Liver (tissue), 9 donors: ENCODE data around the gene DNAJA2. TPM values are rescaled to one million over a fixed set of nuclear protein-coding genes. Genes with fewer than 3 reads are reported as not detected.

Source experiments
- DNase-seq: peaks from one replicate; pipeline ENCODE4 v3.0.0-alpha.2; 2017; ENCODE audit warnings: low spot score
- H3K27ac ChIP-seq, 2 donors: one replicate each; pipeline ENCODE4 v1.7.0; 2013; ENCODE audit warnings: inconsistent platforms in 2 of 2, low read length in 2 of 2, control low read depth in 1 of 2, low read depth in 1 of 2, mild to moderate bottlenecking in 1 of 2
- H3K27me3 ChIP-seq, 4 donors: one replicate each; pipeline versions ENCODE4 v1.6.1 to v1.7.0; 2013; ENCODE audit warnings: low read length in 3 of 4, inconsistent platforms in 1 of 4, mild to moderate bottlenecking in 1 of 4, moderate library complexity in 1 of 4; ENCODE audit not compliant: control insufficient read depth in 4 of 4, insufficient read depth in 4 of 4
- H3K36me3 ChIP-seq, 4 donors: one replicate each; pipeline versions ENCODE4 v1.6.1 to v1.7.0; 2013; ENCODE audit warnings: low read length in 3 of 4, mild to moderate bottlenecking in 3 of 4, low read depth in 1 of 4, moderate library complexity in 1 of 4; ENCODE audit not compliant: control insufficient read depth in 4 of 4, insufficient read depth in 3 of 4
- H3K4me1 ChIP-seq, 4 donors: one replicate each; pipeline versions ENCODE4 v1.6.1 to v1.7.0; 2013; ENCODE audit warnings: low read length in 3 of 4, mild to moderate bottlenecking in 3 of 4, moderate library complexity in 1 of 4; ENCODE audit not compliant: control insufficient read depth in 4 of 4, insufficient read depth in 4 of 4
- H3K4me3 ChIP-seq, 3 donors: one replicate each; pipeline versions ENCODE4 v1.6.1 to v1.7.0; 2013; ENCODE audit warnings: low read length in 3 of 3, control low read depth in 1 of 3, low read depth in 1 of 3, mild to moderate bottlenecking in 1 of 3
- H3K9ac ChIP-seq, 2 donors: one replicate each; pipeline ENCODE4 v1.7.0; 2013; ENCODE audit warnings: low read length in 2 of 2, mild to moderate bottlenecking in 2 of 2, moderate library complexity in 2 of 2, control low read depth in 1 of 2, low read depth in 1 of 2
- H3K9me3 ChIP-seq, 4 donors: one replicate each; pipeline versions ENCODE4 v1.6.1 to v1.7.0; 2013; ENCODE audit warnings: low read length in 3 of 4; ENCODE audit not compliant: control insufficient read depth in 4 of 4
- EGR1 ChIP-seq, 2 donors: IDR thresholded peaks; 2 replicates each; pipeline ENCODE4 v1.6.1; 2016 to 2018; ENCODE audit warnings: antibody characterized with exemption in 2 of 2, low read depth in 2 of 2
- FOXA1 ChIP-seq: IDR thresholded peaks from 2 replicates; pipeline ENCODE4 v1.6.1; 2016; ENCODE audit warnings: antibody characterized with exemption
- FOXA2 ChIP-seq: IDR thresholded peaks from 2 replicates; pipeline ENCODE4 v1.6.1; 2016; ENCODE audit warnings: antibody characterized with exemption
- GABPA ChIP-seq, 2 donors: IDR thresholded peaks in 1 of 2; conservative IDR thresholded peaks in 1 of 2; 2 replicates each; pipeline ENCODE4 v1.6.1; 2016; ENCODE audit warnings: antibody characterized with exemption in 2 of 2, mild to moderate bottlenecking in 1 of 2, moderate library complexity in 1 of 2
- HNF4A ChIP-seq, 2 donors: conservative IDR thresholded peaks; 2 replicates each; pipeline ENCODE4 v1.6.1; 2016; ENCODE audit warnings: antibody characterized with exemption in 2 of 2, mild to moderate bottlenecking in 2 of 2
- HNF4G ChIP-seq: IDR thresholded peaks from 2 replicates; pipeline ENCODE4 v1.6.1; 2016; ENCODE audit warnings: antibody characterized with exemption
- JUND ChIP-seq, 2 donors: IDR thresholded peaks; 2 replicates each; pipeline ENCODE4 v1.6.1; 2016; ENCODE audit warnings: antibody characterized with exemption in 2 of 2
- NR2F2 ChIP-seq: IDR thresholded peaks from 2 replicates; pipeline ENCODE4 v1.6.1; 2016; ENCODE audit warnings: antibody characterized with exemption
- RAD21 ChIP-seq, 2 donors: IDR thresholded peaks; 2 replicates each; pipeline ENCODE4 v1.6.1; 2016; ENCODE audit warnings: antibody characterized with exemption in 2 of 2, mild to moderate bottlenecking in 2 of 2
- RXRA ChIP-seq, 2 donors: IDR thresholded peaks; 2 replicates each; pipeline ENCODE4 v1.6.1; 2017 to 2018; ENCODE audit warnings: antibody characterized with exemption in 2 of 2, mild to moderate bottlenecking in 1 of 2
- SP1 ChIP-seq: IDR thresholded peaks from 2 replicates; pipeline ENCODE4 v1.6.1; 2018; ENCODE audit warnings: antibody characterized with exemption, mild to moderate bottlenecking
- TAF1 ChIP-seq: conservative IDR thresholded peaks from 2 replicates; pipeline ENCODE4 v1.6.1; 2016; ENCODE audit warnings: antibody characterized with exemption, mild to moderate bottlenecking
- YY1 ChIP-seq: IDR thresholded peaks from 2 replicates; pipeline ENCODE4 v1.6.1; 2016; ENCODE audit warnings: antibody characterized with exemption, mild to moderate bottlenecking
- WGBS: extraction: QIAGEN DNeasy Blood & Tissue Kit; methylation state at CpG from one replicate; pipeline ENCODE4 v1.1.7; 2013; 5-methylcytosine and 5-hydroxymethylcytosine counted together
- polyA plus RNA-seq, 2 donors: library from polyadenylated mRNA; stranded (reverse) in 1 of 2; unstranded in 1 of 2; fragments of 200-250 nt in 1 of 2; fragments of >200 nt in 1 of 2; fragmentation: Nextera tagmentation in 1 of 2; extraction: Ambion mirVana in 1 of 2; gene quantifications; one replicate each; pipeline versions ENCODE4 v1.2.1 to v1.2.3, GENCODE V29; 2013 to 2015
- total RNA-seq, 2 donors: library from RNA; depleted of rRNA; stranded (reverse); fragments of >200 nt; gene quantifications; one replicate each; pipeline ENCODE4 v1.2.3, GENCODE V29; 2014
- TF ChIP-seq, protein P1 (sequence below): IDR thresholded peaks from 2 replicates; pipeline ENCODE4 v1.6.1; 2016; ENCODE audit warnings: antibody characterized with exemption, mild to moderate bottlenecking
- TF ChIP-seq, protein P2 (sequence below): IDR thresholded peaks from 2 replicates; pipeline ENCODE4 v1.6.1; 2016; ENCODE audit warnings: antibody characterized with exemption
- TF ChIP-seq, protein P3 (sequence below): IDR thresholded peaks from 2 replicates; pipeline ENCODE4 v1.6.1; 2016; ENCODE audit warnings: antibody characterized with exemption
- TF ChIP-seq, protein P4 (sequence below): IDR thresholded peaks from 2 replicates; pipeline ENCODE4 v1.6.1; 2016; ENCODE audit warnings: antibody characterized with exemption
- TF ChIP-seq, protein P5 (sequence below): fragments of 150-350 bp; IDR thresholded peaks from 2 replicates; pipeline ENCODE4 v1.5.1; 2017; ENCODE audit warnings: improper control_type of control experiment, low read depth, low read length; ENCODE audit not compliant: missing input control
- donor health status: healthy.
- donor health status: healthy.
- donor health status: healthy.
- donor health status: healthy.
- donor health status: healthy.

DNAJA2 gene
- total and polyA plus RNA-seq, 4 donors: 22.7 to 32.8 (median 25.5) TPM

DNA sequence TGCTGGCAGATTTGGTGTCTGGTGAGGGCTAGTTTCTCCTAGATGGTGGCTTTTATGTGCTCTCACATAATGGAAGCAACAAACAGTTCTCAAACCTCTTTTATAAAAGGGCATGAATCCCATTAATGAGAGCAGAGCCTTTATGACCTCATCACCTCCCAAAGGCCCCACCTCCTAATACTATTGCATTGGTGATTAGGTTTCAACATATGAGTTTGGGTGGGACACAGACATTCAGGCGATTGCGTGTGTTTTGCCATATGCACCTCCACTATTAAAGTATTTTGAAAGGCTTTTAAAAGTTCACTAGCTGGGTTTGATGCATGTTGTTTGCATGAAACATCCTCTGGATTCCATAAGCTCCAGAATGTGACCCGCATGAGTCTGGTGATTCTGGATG, 24.4 kb upstream of the DNAJA2 start:
- no peak for DNase-seq
- Histone ChIP-seq H3K36me3 (no peaks in the 10 kb centered on the region), H3K9me3 (no peaks in the 10 kb centered on the region), H3K9ac (no peak overlapping the region), H3K4me1 (no peaks in the 10 kb centered on the region), H3K27ac (no peak overlapping the region), H3K4me3 (no peak overlapping the region), H3K27me3 (no peaks in the 10 kb centered on the region)
- WGBS: 96% methylated on average over 3 of the region's 3 CpGs
- TF ChIP-seq, protein P1, sequence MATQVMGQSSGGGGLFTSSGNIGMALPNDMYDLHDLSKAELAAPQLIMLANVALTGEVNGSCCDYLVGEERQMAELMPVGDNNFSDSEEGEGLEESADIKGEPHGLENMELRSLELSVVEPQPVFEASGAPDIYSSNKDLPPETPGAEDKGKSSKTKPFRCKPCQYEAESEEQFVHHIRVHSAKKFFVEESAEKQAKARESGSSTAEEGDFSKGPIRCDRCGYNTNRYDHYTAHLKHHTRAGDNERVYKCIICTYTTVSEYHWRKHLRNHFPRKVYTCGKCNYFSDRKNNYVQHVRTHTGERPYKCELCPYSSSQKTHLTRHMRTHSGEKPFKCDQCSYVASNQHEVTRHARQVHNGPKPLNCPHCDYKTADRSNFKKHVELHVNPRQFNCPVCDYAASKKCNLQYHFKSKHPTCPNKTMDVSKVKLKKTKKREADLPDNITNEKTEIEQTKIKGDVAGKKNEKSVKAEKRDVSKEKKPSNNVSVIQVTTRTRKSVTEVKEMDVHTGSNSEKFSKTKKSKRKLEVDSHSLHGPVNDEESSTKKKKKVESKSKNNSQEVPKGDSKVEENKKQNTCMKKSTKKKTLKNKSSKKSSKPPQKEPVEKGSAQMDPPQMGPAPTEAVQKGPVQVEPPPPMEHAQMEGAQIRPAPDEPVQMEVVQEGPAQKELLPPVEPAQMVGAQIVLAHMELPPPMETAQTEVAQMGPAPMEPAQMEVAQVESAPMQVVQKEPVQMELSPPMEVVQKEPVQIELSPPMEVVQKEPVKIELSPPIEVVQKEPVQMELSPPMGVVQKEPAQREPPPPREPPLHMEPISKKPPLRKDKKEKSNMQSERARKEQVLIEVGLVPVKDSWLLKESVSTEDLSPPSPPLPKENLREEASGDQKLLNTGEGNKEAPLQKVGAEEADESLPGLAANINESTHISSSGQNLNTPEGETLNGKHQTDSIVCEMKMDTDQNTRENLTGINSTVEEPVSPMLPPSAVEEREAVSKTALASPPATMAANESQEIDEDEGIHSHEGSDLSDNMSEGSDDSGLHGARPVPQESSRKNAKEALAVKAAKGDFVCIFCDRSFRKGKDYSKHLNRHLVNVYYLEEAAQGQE: no peak
- TF ChIP-seq NR2F2 (no peak), GABPA (IDR thresholded peaks at IDR 0.05 in 1 of 2, conservative IDR thresholded peaks at IDR 0.05 in 1 of 2) (no peak), TAF1 (no peak), RXRA (IDR thresholded peaks at IDR 0.05) (no peak), FOXA1 (no peak), HNF4A (conservative IDR thresholded peaks at IDR 0.05) (no peak), YY1 (no peak), RAD21 (IDR thresholded peaks at IDR 0.05) (no peak), FOXA2 (no peak), HNF4G (no peak), EGR1 (IDR thresholded peaks at IDR 0.05; ENCODE audit: low read depth in 2 of 2) (no peak), SP1 (no peak), JUND (IDR thresholded peaks at IDR 0.05) (no peak)
- TF ChIP-seq, protein P2, sequence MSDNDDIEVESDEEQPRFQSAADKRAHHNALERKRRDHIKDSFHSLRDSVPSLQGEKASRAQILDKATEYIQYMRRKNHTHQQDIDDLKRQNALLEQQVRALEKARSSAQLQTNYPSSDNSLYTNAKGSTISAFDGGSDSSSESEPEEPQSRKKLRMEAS: no peak
- TF ChIP-seq, protein P3, sequence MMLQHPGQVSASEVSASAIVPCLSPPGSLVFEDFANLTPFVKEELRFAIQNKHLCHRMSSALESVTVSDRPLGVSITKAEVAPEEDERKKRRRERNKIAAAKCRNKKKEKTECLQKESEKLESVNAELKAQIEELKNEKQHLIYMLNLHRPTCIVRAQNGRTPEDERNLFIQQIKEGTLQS: no peak
- TF ChIP-seq, protein P4, sequence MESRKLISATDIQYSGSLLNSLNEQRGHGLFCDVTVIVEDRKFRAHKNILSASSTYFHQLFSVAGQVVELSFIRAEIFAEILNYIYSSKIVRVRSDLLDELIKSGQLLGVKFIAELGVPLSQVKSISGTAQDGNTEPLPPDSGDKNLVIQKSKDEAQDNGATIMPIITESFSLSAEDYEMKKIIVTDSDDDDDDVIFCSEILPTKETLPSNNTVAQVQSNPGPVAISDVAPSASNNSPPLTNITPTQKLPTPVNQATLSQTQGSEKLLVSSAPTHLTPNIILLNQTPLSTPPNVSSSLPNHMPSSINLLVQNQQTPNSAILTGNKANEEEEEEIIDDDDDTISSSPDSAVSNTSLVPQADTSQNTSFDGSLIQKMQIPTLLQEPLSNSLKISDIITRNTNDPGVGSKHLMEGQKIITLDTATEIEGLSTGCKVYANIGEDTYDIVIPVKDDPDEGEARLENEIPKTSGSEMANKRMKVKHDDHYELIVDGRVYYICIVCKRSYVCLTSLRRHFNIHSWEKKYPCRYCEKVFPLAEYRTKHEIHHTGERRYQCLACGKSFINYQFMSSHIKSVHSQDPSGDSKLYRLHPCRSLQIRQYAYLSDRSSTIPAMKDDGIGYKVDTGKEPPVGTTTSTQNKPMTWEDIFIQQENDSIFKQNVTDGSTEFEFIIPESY: no peak
- TF ChIP-seq, protein P5, sequence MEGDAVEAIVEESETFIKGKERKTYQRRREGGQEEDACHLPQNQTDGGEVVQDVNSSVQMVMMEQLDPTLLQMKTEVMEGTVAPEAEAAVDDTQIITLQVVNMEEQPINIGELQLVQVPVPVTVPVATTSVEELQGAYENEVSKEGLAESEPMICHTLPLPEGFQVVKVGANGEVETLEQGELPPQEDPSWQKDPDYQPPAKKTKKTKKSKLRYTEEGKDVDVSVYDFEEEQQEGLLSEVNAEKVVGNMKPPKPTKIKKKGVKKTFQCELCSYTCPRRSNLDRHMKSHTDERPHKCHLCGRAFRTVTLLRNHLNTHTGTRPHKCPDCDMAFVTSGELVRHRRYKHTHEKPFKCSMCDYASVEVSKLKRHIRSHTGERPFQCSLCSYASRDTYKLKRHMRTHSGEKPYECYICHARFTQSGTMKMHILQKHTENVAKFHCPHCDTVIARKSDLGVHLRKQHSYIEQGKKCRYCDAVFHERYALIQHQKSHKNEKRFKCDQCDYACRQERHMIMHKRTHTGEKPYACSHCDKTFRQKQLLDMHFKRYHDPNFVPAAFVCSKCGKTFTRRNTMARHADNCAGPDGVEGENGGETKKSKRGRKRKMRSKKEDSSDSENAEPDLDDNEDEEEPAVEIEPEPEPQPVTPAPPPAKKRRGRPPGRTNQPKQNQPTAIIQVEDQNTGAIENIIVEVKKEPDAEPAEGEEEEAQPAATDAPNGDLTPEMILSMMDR: no peak
